ENCODE results near the gene MRPS22. TPM values are rescaled to one million over a fixed set of nuclear protein-coding genes. Genes with fewer than 3 reads are reported as not detected.

The MRPS22 gene
- total and polyA plus RNA-seq, 4 donors = 33.2 to 44.7 (median 40.2) TPM

- WGBS, 2 donors = 91 to 92% methylated on average over 7 of the region's 7 CpGs
- no peak for ATAC-seq (ENCODE audit: insufficient read depth, low FRiP score)
- TF ChIP-seq CTCF (IDR thresholded peaks at IDR 0.05; ENCODE audit: control extremely low read depth, extremely low read depth) = no peak
- DNase-seq = no peak
- peaks cover 0 to 3% (median 0%) of the 10 kb centered on the region in 5 donors for H3K4me1 ChIP-seq (ENCODE audit: control insufficient read depth in 5 of 5, insufficient read depth in 5 of 5, low read length in 5 of 5)
- H3K27me3 ChIP-seq (ENCODE audit: control insufficient read depth in 3 of 3, insufficient read depth in 3 of 3, low read length in 2 of 3) = no peaks in the 10 kb centered on the region
- H3K27ac ChIP-seq (ENCODE audit: low read depth in 1 of 2, low read length in 1 of 2) = no peak overlapping the region
- H3K4me3 ChIP-seq = no peak overlapping the region
- H3K36me3 ChIP-seq (ENCODE audit: control insufficient read depth in 4 of 4, insufficient read depth in 4 of 4, low read length in 4 of 4) = no peaks in the 10 kb centered on the region
- no peak overlapping the region for H3K9ac ChIP-seq (ENCODE audit: insufficient read depth in 1 of 2, low read length in 2 of 2)
- H3K9me3 ChIP-seq (ENCODE audit: control insufficient read depth in 4 of 4, insufficient read depth in 3 of 4, low read length in 3 of 4) = peaks cover 0 to 2% (median 0%) of the 10 kb centered on the region in 4 donors
Measured at GRCh38 chr3:139323146-139323545, 20.7 kb upstream of the MRPS22 start.

GRCh38 chr3:139324456-139324855, 19.4 kb upstream of the MRPS22 start:
- Histone ChIP-seq H3K4me3 (no peak overlapping the region), H3K4me1 (ENCODE audit: control insufficient read depth in 5 of 5, insufficient read depth in 5 of 5, low read length in 5 of 5) (peaks cover 0 to 2% (median 0%) of the 10 kb centered on the region in 5 donors), H3K36me3 (ENCODE audit: control insufficient read depth in 4 of 4, insufficient read depth in 4 of 4, low read length in 4 of 4) (no peaks in the 10 kb centered on the region), H3K9me3 (ENCODE audit: control insufficient read depth in 4 of 4, insufficient read depth in 3 of 4, low read length in 3 of 4) (peaks cover 0 to 2% (median 0%) of the 10 kb centered on the region in 4 donors), H3K27ac (ENCODE audit: low read depth in 1 of 2, low read length in 1 of 2) (no peak overlapping the region), H3K9ac (ENCODE audit: insufficient read depth in 1 of 2, low read length in 2 of 2) (no peak overlapping the region), H3K27me3 (ENCODE audit: control insufficient read depth in 3 of 3, insufficient read depth in 3 of 3, low read length in 2 of 3) (no peaks in the 10 kb centered on the region)
- TF ChIP-seq CTCF (IDR thresholded peaks at IDR 0.05; ENCODE audit: control extremely low read depth, extremely low read depth) = no peak
- no peak for ATAC-seq (ENCODE audit: insufficient read depth, low FRiP score)
- 63 to 70% methylated on average over 5 of the region's 5 CpGs for WGBS, 2 donors
- DNase-seq = no peak

- WGBS, 2 donors = 93 to 94% methylated on average over 3 of the region's 3 CpGs
- H3K4me3 ChIP-seq = no peak overlapping the region
Measured at GRCh38 chr3:139325551-139325950, 18.3 kb upstream of the MRPS22 start.

More at GRCh38 chr3:139325551-139325950, 18.3 kb upstream of the MRPS22 start:
- H3K27ac ChIP-seq (ENCODE audit: low read depth in 1 of 2, low read length in 1 of 2) = no peak overlapping the region
- TF ChIP-seq CTCF (IDR thresholded peaks at IDR 0.05; ENCODE audit: control extremely low read depth, extremely low read depth) = no peak
- peaks cover 0 to 2% (median 0%) of the 10 kb centered on the region in 4 donors for H3K9me3 ChIP-seq (ENCODE audit: control insufficient read depth in 4 of 4, insufficient read depth in 3 of 4, low read length in 3 of 4)
- peaks cover 0 to 2% (median 0%) of the 10 kb centered on the region in 5 donors for H3K4me1 ChIP-seq (ENCODE audit: control insufficient read depth in 5 of 5, insufficient read depth in 5 of 5, low read length in 5 of 5)
- no peak for ATAC-seq (ENCODE audit: insufficient read depth, low FRiP score)
- no peak overlapping the region for H3K9ac ChIP-seq (ENCODE audit: insufficient read depth in 1 of 2, low read length in 2 of 2)
- no peaks in the 10 kb centered on the region for H3K36me3 ChIP-seq (ENCODE audit: control insufficient read depth in 4 of 4, insufficient read depth in 4 of 4, low read length in 4 of 4)
- H3K27me3 ChIP-seq (ENCODE audit: control insufficient read depth in 3 of 3, insufficient read depth in 3 of 3, low read length in 2 of 3) = no peaks in the 10 kb centered on the region
- DNase-seq = no peak
